SH-SY5Y (cell line): ENCODE results near the gene CAMTA1.

Source experiments
- GATA2 ChIP-seq: IDR thresholded peaks from 2 replicates; pipeline ENCODE4 v1.6.1; 2011; ENCODE audit warnings: mild to moderate bottlenecking, low read depth, low read length
- GATA3 ChIP-seq: IDR thresholded peaks from 2 replicates; pipeline ENCODE4 v1.6.1; 2011; ENCODE audit warnings: low read depth, mild to moderate bottlenecking, low read length, moderate library complexity

GRCh38 chr1:7638078-7638477 lies 852.8 kb downstream of the CAMTA1 start:
- TF ChIP-seq GATA2 (no peak), GATA3 (no peak)
